ENCODE results near the gene GSG1L. TPM values are rescaled to one million over a fixed set of nuclear protein-coding genes. Genes with fewer than 3 reads are reported as not detected.

The GSG1L gene
- total RNA-seq, 1 donor from 2014 or later = 1.6 TPM

DNA sequence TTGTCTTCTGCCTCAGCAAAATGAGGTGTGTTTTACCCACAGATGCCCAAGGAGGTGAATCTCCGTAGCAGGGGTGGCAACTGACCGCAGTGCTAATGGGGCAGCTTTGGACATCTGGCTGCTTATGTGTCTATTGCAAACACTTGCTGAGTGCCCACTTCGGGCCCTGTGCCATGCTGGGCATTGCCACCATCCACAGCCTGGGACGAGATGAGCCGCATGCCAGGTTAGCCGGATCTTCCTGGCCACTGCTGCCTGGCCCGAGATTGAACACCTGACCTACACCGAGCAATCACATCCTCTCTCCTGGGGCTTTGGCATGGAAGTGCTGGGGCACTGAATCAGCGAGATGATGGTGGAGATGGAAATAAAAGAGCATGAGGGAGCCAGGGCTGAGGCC, 238.7 kb downstream of the GSG1L start:
- H3K36me3 ChIP-seq = no peaks in the 10 kb centered on the region
- no peak overlapping the region for H3K4me3 ChIP-seq
- DNase-seq (peak; percentile 49), ATAC-seq (no peak)
- no peaks in the 10 kb centered on the region for H3K9me3 ChIP-seq
- H3K4me1 ChIP-seq = no peaks in the 10 kb centered on the region
- H3K27me3 ChIP-seq = no peaks in the 10 kb centered on the region
- TF ChIP-seq, protein P1, sequence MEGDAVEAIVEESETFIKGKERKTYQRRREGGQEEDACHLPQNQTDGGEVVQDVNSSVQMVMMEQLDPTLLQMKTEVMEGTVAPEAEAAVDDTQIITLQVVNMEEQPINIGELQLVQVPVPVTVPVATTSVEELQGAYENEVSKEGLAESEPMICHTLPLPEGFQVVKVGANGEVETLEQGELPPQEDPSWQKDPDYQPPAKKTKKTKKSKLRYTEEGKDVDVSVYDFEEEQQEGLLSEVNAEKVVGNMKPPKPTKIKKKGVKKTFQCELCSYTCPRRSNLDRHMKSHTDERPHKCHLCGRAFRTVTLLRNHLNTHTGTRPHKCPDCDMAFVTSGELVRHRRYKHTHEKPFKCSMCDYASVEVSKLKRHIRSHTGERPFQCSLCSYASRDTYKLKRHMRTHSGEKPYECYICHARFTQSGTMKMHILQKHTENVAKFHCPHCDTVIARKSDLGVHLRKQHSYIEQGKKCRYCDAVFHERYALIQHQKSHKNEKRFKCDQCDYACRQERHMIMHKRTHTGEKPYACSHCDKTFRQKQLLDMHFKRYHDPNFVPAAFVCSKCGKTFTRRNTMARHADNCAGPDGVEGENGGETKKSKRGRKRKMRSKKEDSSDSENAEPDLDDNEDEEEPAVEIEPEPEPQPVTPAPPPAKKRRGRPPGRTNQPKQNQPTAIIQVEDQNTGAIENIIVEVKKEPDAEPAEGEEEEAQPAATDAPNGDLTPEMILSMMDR (IDR thresholded peaks at IDR 0.05) = no peak
- no peak overlapping the region for H3K27ac ChIP-seq
- intact Hi-C loops (cut with DNase I) = no loop called here

DNA sequence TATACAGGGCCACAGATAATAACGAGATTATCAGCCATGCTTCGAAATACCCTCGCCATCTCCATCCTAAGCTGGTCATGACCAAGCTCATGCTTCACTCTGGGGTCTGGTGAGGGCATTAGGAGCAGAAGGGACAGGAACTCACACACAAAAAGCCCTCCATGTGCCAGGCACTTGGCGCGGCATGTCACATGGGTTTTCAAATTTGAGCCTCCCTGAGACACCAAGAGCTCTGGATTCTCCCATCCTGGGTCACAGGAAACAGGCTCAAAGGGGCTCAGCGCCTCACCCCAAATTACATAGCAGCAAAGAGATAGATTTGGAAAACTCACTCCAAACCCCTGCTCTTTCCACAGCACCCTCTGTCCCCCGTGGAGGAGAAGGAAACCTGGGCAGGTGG, 239.5 kb downstream of the GSG1L start:
- Histone ChIP-seq H3K27ac (no peak overlapping the region), H3K4me1 (no peaks in the 10 kb centered on the region), H3K4me3 (no peak overlapping the region), H3K27me3 (no peaks in the 10 kb centered on the region), H3K9me3 (no peaks in the 10 kb centered on the region), H3K36me3 (no peaks in the 10 kb centered on the region)
- peak; percentile 30 for DNase-seq
- intact Hi-C loops (cut with DNase I) = no loop called here
- TF ChIP-seq, protein P1 (IDR thresholded peaks at IDR 0.05) = no peak
- no peak for ATAC-seq

DNA sequence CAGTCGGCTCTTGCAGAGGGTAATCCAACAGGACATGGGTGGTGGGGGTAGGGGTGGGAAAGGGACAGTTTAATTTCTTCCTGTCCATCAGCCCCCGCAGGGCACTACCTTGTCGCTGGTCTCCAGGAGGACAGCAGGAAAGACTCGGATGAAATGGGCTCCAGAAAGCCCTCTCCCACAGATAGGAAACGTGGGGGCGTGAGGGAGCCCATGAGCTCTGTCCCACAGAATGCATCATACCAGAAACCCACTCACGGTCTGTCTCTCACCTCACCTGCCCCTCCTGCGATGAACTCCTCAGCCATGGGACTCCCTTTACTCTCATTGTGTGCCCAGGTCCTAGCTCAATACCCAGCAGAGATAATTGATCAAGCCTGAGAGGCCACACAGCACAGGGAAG, 240.1 kb downstream of the GSG1L start:
- intact Hi-C loops (cut with DNase I) = no loop called here
- Histone ChIP-seq H3K4me1 (no peaks in the 10 kb centered on the region), H3K27me3 (no peaks in the 10 kb centered on the region), H3K36me3 (no peaks in the 10 kb centered on the region), H3K4me3 (no peak overlapping the region), H3K9me3 (no peaks in the 10 kb centered on the region), H3K27ac (no peak overlapping the region)
- TF ChIP-seq, protein P1 (IDR thresholded peaks at IDR 0.05) = no peak
- DNase-seq = peak; percentile 42
- no peak for ATAC-seq

DNA sequence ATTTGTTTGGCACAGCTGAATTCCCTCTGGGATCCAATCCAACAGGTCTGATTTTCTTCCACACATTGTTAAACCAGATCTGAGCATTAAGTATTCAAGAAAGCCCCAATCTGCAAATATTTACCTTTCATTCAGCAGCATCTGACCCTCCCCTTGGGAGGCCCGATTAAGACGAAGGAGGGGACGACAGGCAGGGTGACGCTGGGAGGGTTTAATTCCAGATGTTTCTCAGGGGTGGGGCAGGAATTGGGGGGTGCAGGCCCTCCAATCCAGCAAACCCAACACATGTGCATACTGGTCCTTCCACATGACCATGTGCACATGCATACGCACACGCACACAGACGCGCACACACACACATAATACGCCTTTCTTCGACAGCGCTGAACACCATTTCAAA, 240.5 kb downstream of the GSG1L start:
- Histone ChIP-seq H3K4me1 (no peaks in the 10 kb centered on the region), H3K9me3 (no peaks in the 10 kb centered on the region), H3K36me3 (no peaks in the 10 kb centered on the region), H3K27ac (no peak overlapping the region), H3K4me3 (no peak overlapping the region), H3K27me3 (no peaks in the 10 kb centered on the region)
- ATAC-seq (no peak), DNase-seq (no peak)
- intact Hi-C loops (cut with DNase I) = no loop called here
- TF ChIP-seq, protein P1 (IDR thresholded peaks at IDR 0.05) = no peak

DNA sequence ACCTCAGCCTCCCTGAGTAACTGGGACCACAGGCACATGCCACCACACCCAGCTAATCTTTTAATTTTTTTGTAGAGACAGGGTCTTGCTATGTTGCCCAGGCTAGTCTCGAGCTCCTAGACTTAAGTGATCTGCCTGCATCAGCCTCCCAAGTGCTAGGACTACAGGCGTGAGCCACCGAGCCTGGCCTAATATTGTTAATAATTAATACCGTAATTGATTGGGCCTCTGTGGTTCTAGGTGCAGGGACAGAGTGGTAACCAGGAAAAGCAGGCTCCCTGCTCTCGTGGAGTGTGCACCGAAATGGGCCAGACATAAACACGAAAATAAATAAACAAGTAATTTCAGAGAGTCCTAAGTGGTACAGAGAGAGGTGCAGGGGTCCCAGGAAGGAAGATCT, 241.0 kb downstream of the GSG1L start:
- H3K27ac ChIP-seq = no peak overlapping the region
- H3K36me3 ChIP-seq = no peaks in the 10 kb centered on the region
- no peaks in the 10 kb centered on the region for H3K4me1 ChIP-seq
- intact Hi-C loops (cut with DNase I) = no loop called here
- DNase-seq (peak; percentile 13), ATAC-seq (no peak)
- TF ChIP-seq, protein P1 (IDR thresholded peaks at IDR 0.05) = no peak
- no peak overlapping the region for H3K4me3 ChIP-seq
- H3K27me3 ChIP-seq = no peaks in the 10 kb centered on the region
- no peaks in the 10 kb centered on the region for H3K9me3 ChIP-seq

DNA sequence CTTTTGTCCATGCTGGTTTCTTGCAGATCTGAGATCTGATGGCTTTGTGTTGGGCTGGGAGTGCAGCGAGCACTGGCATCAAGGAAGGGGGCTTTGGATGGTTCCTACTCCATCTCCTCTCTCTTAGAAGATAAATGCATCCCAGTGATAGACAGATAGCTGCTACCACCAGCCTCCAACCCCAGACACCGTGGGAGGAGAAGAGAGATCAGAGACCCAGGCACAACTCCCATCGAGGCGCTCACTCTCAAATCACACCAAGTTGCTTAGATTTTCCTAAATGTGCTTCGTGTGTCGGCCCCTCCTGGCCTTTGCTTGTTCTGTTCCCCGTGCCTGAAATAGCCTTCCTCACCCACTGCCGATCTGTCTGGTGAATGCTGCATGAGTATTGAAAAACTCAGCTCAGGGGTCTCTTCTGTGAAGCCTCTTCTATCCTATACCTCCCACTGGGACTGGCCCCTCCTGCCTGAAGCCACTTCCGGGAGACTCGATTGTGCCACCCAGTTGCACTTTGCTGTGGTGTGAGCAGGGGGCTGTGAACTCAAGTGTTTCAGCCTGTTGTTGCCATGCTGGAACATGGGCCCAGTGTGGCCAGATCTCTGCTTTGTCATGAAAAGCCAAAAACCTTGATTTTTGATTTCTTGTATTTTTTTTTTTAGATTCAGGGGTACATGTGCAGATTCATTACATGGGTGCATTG, 242.7 kb downstream of the GSG1L start:
- DNase-seq = peak; percentile 20
- Histone ChIP-seq H3K27me3 (peaks cover 3% of the 10 kb centered on the region), H3K27ac (no peak overlapping the region), H3K36me3 (no peaks in the 10 kb centered on the region), H3K4me3 (no peak overlapping the region), H3K4me1 (no peaks in the 10 kb centered on the region), H3K9me3 (no peaks in the 10 kb centered on the region)
- intact Hi-C loops (cut with DNase I) = no loop called here
- no peak for ATAC-seq
- TF ChIP-seq, protein P1 (IDR thresholded peaks at IDR 0.05) = no peak

Data from upper lobe of right lung (tissue), 1 donor.